ENCODE results near the gene SANBR. TPM values are rescaled to one million over a fixed set of nuclear protein-coding genes. Genes with fewer than 3 reads are reported as not detected.

Gene SANBR
- 11.7 and 17.9 TPM in 2 replicates for total RNA-seq

DNA sequence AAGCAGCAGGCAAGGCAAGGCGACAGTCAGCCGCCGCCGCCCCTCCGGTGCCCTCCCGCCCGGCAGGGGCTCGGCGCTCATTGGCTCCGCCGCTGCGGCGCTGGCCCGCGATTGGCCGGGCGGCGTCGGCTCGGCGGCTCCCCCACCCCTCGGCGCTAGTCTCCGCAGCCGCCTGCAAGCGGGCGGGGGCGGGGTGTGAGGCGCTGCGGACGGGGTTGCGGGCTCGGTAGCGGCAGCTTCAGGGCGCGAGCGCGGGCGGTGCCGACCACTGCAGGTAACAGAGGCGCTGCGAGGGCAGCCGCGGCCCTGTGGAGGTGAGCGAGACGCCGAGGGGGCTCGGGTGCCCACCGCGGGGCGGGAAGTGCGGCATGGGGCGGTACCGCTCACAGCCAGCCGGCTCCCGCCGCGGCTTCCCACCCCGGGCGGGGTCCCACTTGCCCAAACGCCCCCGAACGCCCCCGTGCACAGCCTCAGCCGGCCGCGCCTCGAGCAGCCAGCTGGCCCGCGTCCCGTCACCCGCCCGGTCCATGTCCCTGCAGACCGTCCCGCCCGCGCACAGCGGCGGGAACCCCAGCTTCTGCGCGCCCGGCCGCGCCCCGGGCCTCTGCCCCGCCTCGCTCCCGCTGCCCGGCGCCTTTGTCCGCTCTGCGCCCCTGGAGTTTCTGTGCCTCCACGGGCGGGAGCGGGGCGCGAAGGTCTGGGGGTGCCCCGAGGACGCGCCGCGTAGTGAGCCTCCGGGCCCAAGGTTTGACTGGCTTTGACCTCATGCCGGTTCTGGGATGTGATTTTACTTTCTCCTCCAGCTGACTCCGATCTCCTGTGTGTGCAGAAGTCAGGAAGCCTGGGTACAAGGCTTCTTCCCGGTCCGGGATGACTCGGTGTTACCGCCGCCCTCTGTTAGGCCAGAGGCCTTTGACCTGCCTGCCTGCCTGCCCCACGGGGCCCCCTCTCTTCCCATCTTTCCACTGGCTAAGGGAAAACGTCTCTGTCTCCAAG lies at the start of gene SANBR:
TSS of gene SANBR (plus strand) at position 158 of the 996 bp plus-strand sequence. CDS start 4,480 bp downstream, outside the sequence.

GRCh38 chr2:61017556-61018317 lies 47.9 kb upstream of the SANBR start, which contains the start of the genes PEX13 and PUS10:
Gene PEX13, plus strand, starts transcription at chr2:61017720. Its CDS starts 40 bp downstream, at chr2:61017760.
Gene PUS10, minus strand, starts transcription at chr2:61018255. Its CDS starts 6,365 bp downstream, at chr2:61011890.

Other genes starting within 250 kb of the SANBR start
- gene REL, start 184.3 kb upstream of the SANBR start, total RNA-seq: 1.7 and 2.7 TPM in 2 replicates
- 13.9 and 20.2 TPM in 2 replicates for gene PEX13, start 48.2 kb upstream of the SANBR start, total RNA-seq
- gene PUS10, start 47.6 kb upstream of the SANBR start, total RNA-seq: 5.2 and 6.0 TPM in 2 replicates
- 28.1 and 30.9 TPM in 2 replicates for gene C2orf74, start 96.3 kb downstream of the SANBR start, total RNA-seq

Measured in bronchial smooth muscle cell (primary cell).